Fibroblast of lung (primary cell): ENCODE measurements around the gene TNFSF8. TPM values are rescaled to one million over a fixed set of nuclear protein-coding genes. Genes with fewer than 3 reads are reported as not detected.
A peak's percentile ranks its signal among the peaks of the same experiment; 100 is the strongest.

ENCODE experiments used
- DNase-seq, 2 donors: peaks; one replicate each; pipeline versions ENCODE4 v3.0.0 to v3.0.0-alpha.2; 2010; ENCODE audit warnings: low read depth in 2 of 2
- H2AFZ ChIP-seq: 2 replicates; pipeline ENCODE4 v1.5.1; 2012; ENCODE audit warnings: low read length, control low read depth, inconsistent platforms
- H3K27ac ChIP-seq: 2 replicates; pipeline ENCODE4 v1.5.1; 2011; ENCODE audit warnings: low read length, control low read depth; ENCODE audit not compliant: insufficient read depth
- H3K27me3 ChIP-seq: 2 replicates; pipeline ENCODE4 v1.5.1; 2011; ENCODE audit warnings: mild to moderate bottlenecking, low read length; ENCODE audit not compliant: control insufficient read depth, insufficient read depth
- H3K36me3 ChIP-seq: 2 replicates; pipeline ENCODE4 v1.5.1; 2011; ENCODE audit warnings: low read length; ENCODE audit not compliant: control insufficient read depth, insufficient read depth
- H3K4me1 ChIP-seq: 2 replicates; pipeline ENCODE4 v1.5.1; 2011; ENCODE audit warnings: low read length; ENCODE audit not compliant: control insufficient read depth, insufficient read depth; ENCODE audit errors: extremely low read depth
- H3K4me2 ChIP-seq: 2 replicates; pipeline ENCODE4 v1.5.1; 2011; ENCODE audit warnings: low read length, control low read depth; ENCODE audit not compliant: insufficient read depth; ENCODE audit errors: extremely low read depth
- H3K4me3 ChIP-seq, 4 experiments: fragments of 200-600 bp in 1 of 4; sonication (generic) in 1 of 4; replicated peaks in 1 of 4; 2 replicates each; pipeline ENCODE4 v1.5.1; 2011 to 2016; ENCODE audit warnings: low read length in 4 of 4, low read depth in 3 of 4, mild to moderate bottlenecking in 3 of 4, control low read depth in 2 of 4, inconsistent platforms in 1 of 4, mixed read lengths in 1 of 4; ENCODE audit not compliant: insufficient read depth in 1 of 4; ENCODE audit errors: control extremely low read depth in 1 of 4
- H3K79me2 ChIP-seq: 2 replicates; pipeline ENCODE4 v1.5.1; 2012; ENCODE audit warnings: mild to moderate bottlenecking, low read length, inconsistent platforms; ENCODE audit not compliant: control insufficient read depth, insufficient read depth
- H3K9ac ChIP-seq: 2 replicates; pipeline ENCODE4 v1.5.1; 2011; ENCODE audit warnings: mild to moderate bottlenecking, low read length, control low read depth; ENCODE audit not compliant: insufficient read depth
- H3K9me3 ChIP-seq: 2 replicates; pipeline ENCODE4 v1.5.1; 2012; ENCODE audit warnings: low read depth, low read length; ENCODE audit not compliant: control insufficient read depth, insufficient read depth
- H4K20me1 ChIP-seq: 2 replicates; pipeline ENCODE4 v1.5.1; 2011; ENCODE audit warnings: low read length; ENCODE audit not compliant: control insufficient read depth, insufficient read depth; ENCODE audit errors: extremely low read depth
- EZH2 ChIP-seq: IDR thresholded peaks from 2 replicates; pipeline ENCODE4 v1.5.1; 2012; ENCODE audit warnings: low read length, control low read depth, mild to moderate bottlenecking; ENCODE audit errors: missing control alignments
- polyA plus RNA-seq, 2 donors: library from polyadenylated mRNA; depleted of rRNA in 1 of 2; stranded (reverse) in 1 of 2; unstranded in 1 of 2; fragments of >200 nt; gene quantifications; 2 replicates each; pipeline ENCODE4 v1.2.1, GENCODE V29; 2011 to 2012; ENCODE audit warnings: missing spikeins in 1 of 2
- total RNA-seq: library from RNA; depleted of rRNA; stranded (reverse); fragments of >200 nt; gene quantifications from 2 replicates; pipeline ENCODE4 v1.2.1, GENCODE V29; 2014
- TF ChIP-seq, protein P1 (sequence below), 2 donors: IDR thresholded peaks in 1 of 2; conservative IDR thresholded peaks in 1 of 2; 1 replicate in 1 of 2; 2 replicates in 1 of 2; pipeline ENCODE4 v1.5.1; 2011 to 2012; ENCODE audit warnings: low read length in 2 of 2, control low read depth in 1 of 2, inconsistent platforms in 1 of 2, low read depth in 1 of 2, mild to moderate bottlenecking in 1 of 2

The TNFSF8 gene
- total and polyA plus RNA-seq, 2 donors (not counting 1 experiment from before 2014, with no cell fraction given): not detected

DNA sequence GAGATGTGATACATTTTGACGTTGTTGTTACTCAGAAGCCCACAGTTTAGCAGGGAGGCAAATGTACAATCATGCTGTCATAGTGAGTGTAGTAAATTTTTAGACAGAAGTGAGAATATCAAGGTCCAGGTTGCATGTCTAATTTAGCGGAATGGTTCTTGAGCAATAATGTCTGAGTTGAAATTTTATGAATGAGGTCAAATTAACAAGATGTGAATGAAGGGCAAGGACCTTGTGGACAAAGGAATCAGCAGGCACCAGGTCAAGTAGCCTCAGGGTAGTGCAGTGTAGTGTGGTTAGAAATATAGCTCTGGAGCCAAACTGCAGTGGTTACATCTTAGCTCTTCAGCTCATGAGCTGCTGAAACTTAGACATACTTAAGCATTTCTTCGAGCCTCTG, 36.2 kb downstream of the TNFSF8 start:
- no peak overlapping the region for H3K9ac ChIP-seq
- H4K20me1 ChIP-seq: no peaks in the 10 kb centered on the region
- H2AFZ ChIP-seq: no peak overlapping the region
- H3K9me3 ChIP-seq: no peaks in the 10 kb centered on the region
- peak overlapping the region; percentile 97 for H3K27ac ChIP-seq
- H3K4me1 ChIP-seq: peaks cover 25% of the 10 kb centered on the region
- DNase-seq: peak in 1 of 2 donors; percentile 54
- no peak overlapping the region for H3K4me2 ChIP-seq
- no peak overlapping the region for H3K4me3 ChIP-seq
- H3K79me2 ChIP-seq: no peaks in the 10 kb centered on the region
- H3K27me3 ChIP-seq: no peaks in the 10 kb centered on the region
- H3K36me3 ChIP-seq: no peaks in the 10 kb centered on the region
- TF ChIP-seq EZH2: no peak
- TF ChIP-seq, protein P1, sequence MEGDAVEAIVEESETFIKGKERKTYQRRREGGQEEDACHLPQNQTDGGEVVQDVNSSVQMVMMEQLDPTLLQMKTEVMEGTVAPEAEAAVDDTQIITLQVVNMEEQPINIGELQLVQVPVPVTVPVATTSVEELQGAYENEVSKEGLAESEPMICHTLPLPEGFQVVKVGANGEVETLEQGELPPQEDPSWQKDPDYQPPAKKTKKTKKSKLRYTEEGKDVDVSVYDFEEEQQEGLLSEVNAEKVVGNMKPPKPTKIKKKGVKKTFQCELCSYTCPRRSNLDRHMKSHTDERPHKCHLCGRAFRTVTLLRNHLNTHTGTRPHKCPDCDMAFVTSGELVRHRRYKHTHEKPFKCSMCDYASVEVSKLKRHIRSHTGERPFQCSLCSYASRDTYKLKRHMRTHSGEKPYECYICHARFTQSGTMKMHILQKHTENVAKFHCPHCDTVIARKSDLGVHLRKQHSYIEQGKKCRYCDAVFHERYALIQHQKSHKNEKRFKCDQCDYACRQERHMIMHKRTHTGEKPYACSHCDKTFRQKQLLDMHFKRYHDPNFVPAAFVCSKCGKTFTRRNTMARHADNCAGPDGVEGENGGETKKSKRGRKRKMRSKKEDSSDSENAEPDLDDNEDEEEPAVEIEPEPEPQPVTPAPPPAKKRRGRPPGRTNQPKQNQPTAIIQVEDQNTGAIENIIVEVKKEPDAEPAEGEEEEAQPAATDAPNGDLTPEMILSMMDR (conservative IDR thresholded peaks at IDR 0.05 in 1 of 2, IDR thresholded peaks at IDR 0.05 in 1 of 2; ENCODE audit: low read depth in 1 of 2, low read length in 2 of 2): no peak

DNA sequence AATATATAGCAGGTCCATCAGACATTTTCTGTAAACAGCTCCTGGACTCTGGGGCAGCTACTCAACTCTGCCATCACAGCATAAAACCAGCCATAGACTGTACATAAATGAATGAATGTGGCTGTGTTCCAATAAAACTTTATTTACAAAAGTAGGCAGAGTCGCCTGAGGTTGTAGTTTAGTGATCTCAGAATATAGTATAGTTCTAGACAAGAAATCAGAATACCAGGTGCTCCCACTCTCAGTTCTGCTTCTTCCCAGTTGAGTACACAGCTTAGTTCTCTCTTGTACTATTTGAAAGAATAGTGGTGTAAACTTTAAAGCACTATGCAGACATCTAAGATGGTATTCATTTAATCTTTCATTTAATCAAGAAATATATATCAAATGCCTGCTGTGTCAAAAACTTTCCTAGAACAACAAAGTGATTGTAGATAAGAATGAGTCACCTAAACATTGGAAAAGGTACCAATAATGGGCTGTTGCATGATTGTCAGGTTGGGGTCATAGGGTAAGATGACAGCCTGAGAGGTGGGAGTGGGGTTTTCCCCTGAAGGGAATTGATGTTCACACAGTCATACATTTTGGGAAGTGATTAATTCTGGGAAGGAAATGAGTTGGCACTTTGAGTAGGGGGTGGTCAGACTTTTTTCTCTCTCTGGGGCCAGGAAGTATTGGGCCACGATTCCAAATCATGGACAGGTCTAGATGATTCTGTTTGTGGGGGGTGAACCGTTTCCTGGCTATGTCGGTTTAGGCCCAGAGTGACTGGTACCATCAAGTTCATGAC, 37.0 kb downstream of the TNFSF8 start:
- DNase-seq: peak in 1 of 2 donors; percentile 71

DNA sequence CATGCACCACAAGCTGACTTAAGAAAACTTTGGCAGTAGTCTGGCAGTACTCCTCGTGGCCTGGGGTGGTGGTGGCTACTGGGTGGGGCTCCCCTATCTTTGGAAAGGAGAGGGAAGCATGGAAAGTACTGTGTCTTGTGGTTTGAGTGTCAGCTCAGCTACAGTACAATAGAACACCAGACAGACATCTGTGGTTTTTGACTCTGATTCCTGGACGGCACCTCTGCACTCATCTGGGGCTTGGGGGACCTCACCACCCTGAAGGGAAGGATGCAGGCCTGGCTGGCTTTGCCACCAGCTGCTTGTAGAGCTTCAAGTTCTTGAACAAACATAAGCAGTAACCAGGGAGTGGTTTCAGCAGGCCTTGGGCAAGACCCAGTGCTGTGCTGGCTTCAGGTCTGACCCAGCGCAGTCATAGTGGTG, 40.6 kb downstream of the TNFSF8 start:
- no peak overlapping the region for H3K27ac ChIP-seq
- no peak overlapping the region for H3K4me3 ChIP-seq

More for the DNA sequence above, 37.0 kb downstream of the TNFSF8 start:
- H2AFZ ChIP-seq: no peak overlapping the region
- H3K9me3 ChIP-seq: no peaks in the 10 kb centered on the region
- H3K9ac ChIP-seq: no peak overlapping the region
- H3K4me2 ChIP-seq: no peak overlapping the region
- no peak for TF ChIP-seq EZH2
- TF ChIP-seq, protein P1 (conservative IDR thresholded peaks at IDR 0.05 in 1 of 2, IDR thresholded peaks at IDR 0.05 in 1 of 2; ENCODE audit: low read depth in 1 of 2, low read length in 2 of 2): no peak
- no peaks in the 10 kb centered on the region for H3K27me3 ChIP-seq
- H3K36me3 ChIP-seq: no peaks in the 10 kb centered on the region
- H3K4me3 ChIP-seq: no peak overlapping the region
- H4K20me1 ChIP-seq: no peaks in the 10 kb centered on the region
- H3K4me1 ChIP-seq: peaks cover 25% of the 10 kb centered on the region
- peak overlapping the region; percentile 97 for H3K27ac ChIP-seq
- H3K79me2 ChIP-seq: no peaks in the 10 kb centered on the region

More for the DNA sequence above, 40.6 kb downstream of the TNFSF8 start:
- Histone ChIP-seq H3K9me3 (no peaks in the 10 kb centered on the region), H4K20me1 (no peaks in the 10 kb centered on the region), H3K36me3 (no peaks in the 10 kb centered on the region), H3K79me2 (no peaks in the 10 kb centered on the region), H2AFZ (no peak overlapping the region), H3K4me1 (peaks cover 11% of the 10 kb centered on the region), H3K4me2 (no peak overlapping the region), H3K9ac (no peak overlapping the region), H3K27me3 (no peaks in the 10 kb centered on the region)
- DNase-seq: peak; percentile 22 to 39
- TF ChIP-seq, protein P1 (conservative IDR thresholded peaks at IDR 0.05 in 1 of 2, IDR thresholded peaks at IDR 0.05 in 1 of 2; ENCODE audit: low read depth in 1 of 2, low read length in 2 of 2): no peak
- TF ChIP-seq EZH2: no peak
